ENCODE data around the gene JMJD4.

The JMJD4 gene

DNA sequence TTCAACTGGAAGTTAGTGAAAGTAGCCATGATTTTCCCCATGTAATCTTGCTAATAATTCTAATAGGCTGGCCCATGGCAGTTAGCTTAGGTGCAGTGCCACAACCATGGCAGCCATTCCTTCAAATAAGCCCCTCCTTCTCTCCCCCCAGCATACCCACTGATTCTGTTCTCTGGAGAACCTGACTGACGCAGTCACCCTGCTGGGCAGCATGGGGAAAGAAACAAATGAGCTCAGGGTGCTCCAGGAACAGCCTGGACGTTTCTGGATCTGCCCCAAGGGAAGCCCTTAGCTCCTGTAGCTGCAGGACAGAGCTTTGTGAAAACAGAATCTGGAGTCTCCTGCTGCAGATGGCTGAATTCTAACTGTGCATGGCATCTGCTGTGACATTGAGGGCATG lies 22.7 kb upstream of the JMJD4 start:
- peaks cover 9% of the 10 kb centered on the region for H3K4me1 ChIP-seq (ENCODE audit: insufficient read depth, low read length)
- no peaks in the 10 kb centered on the region for H3K9me3 ChIP-seq (ENCODE audit: insufficient read depth, low read length, severe bottlenecking)
- ATAC-seq (ENCODE audit: insufficient read depth, low read depth) (no peak), DNase-seq (no peak)
- H3K4me3 ChIP-seq (ENCODE audit: low read depth in 1 of 2, low read length in 2 of 2): no peak overlapping the region
- H2AFZ ChIP-seq (ENCODE audit: low read depth, low read length): no peak overlapping the region
- H3K9ac ChIP-seq (ENCODE audit: low read depth, low read length): no peak overlapping the region
- no peak overlapping the region for H3K4me2 ChIP-seq (ENCODE audit: insufficient read depth, low read length)
- H3K36me3 ChIP-seq (ENCODE audit: insufficient read depth, low read length): peaks cover 91% of the 10 kb centered on the region
- peaks cover 22% of the 10 kb centered on the region; the same call in 1 of the 2 replicates for H3K79me2 ChIP-seq (ENCODE audit: insufficient read depth, low read length)
- H3K27me3 ChIP-seq (ENCODE audit: insufficient read depth, low read length, poor library complexity): no peaks in the 10 kb centered on the region
- TF ChIP-seq, protein P1, sequence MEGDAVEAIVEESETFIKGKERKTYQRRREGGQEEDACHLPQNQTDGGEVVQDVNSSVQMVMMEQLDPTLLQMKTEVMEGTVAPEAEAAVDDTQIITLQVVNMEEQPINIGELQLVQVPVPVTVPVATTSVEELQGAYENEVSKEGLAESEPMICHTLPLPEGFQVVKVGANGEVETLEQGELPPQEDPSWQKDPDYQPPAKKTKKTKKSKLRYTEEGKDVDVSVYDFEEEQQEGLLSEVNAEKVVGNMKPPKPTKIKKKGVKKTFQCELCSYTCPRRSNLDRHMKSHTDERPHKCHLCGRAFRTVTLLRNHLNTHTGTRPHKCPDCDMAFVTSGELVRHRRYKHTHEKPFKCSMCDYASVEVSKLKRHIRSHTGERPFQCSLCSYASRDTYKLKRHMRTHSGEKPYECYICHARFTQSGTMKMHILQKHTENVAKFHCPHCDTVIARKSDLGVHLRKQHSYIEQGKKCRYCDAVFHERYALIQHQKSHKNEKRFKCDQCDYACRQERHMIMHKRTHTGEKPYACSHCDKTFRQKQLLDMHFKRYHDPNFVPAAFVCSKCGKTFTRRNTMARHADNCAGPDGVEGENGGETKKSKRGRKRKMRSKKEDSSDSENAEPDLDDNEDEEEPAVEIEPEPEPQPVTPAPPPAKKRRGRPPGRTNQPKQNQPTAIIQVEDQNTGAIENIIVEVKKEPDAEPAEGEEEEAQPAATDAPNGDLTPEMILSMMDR (IDR thresholded peaks at IDR 0.05; ENCODE audit: borderline replicate concordance, extremely low read depth, low read length, poor library complexity, severe bottlenecking): no peak
- TF ChIP-seq EZH2 (IDR thresholded peaks at IDR 0.05; ENCODE audit: borderline replicate concordance, low read depth, low read length, severe bottlenecking): no peak
- H4K20me1 ChIP-seq (ENCODE audit: insufficient read depth, low read length): peaks cover 42% of the 10 kb centered on the region
- no peak overlapping the region for H3K27ac ChIP-seq (ENCODE audit: low read length)

DNA sequence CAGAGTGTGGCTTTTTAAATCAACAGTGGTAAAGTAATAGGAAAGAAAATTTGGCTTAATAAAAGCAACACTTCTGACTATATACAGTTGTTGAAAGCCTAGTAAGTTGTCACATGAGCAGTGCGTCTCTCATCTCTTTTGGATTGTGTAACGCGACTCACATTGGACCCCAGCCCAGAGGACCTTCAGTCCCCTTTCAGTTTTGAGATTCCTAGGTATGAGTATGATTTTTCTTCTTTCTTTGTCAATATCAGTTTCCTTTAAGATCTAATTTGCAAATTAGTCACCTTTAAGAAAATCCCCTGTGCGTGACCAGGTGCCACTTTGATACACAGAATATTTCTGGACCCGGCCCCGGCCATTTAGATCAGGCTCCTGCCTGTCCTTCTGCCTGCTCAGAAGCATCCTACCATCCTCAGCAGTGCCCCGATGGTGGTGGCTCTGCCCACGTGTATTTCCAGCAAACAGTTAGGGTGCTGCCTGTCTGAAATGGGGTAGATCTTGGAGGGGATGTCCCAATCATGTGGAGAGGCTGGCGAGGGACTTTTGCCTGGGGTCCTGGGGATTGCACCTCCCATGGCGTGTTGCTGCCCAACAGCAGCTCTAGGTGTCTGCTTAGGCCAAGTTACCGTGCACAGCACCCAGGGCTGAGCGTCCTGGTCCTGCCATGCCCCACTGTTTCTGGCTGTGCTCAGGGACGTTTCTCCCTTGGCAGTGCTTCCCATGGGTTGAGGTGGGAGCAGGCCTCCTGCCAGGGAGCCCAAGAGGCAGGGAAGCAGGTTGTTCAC lies 21.3 kb upstream of the JMJD4 start:
- Histone ChIP-seq H3K36me3 (ENCODE audit: insufficient read depth, low read length) (peaks cover 90% of the 10 kb centered on the region), H3K9me3 (ENCODE audit: insufficient read depth, low read length, severe bottlenecking) (no peaks in the 10 kb centered on the region), H3K79me2 (ENCODE audit: insufficient read depth, low read length) (peaks cover 29% of the 10 kb centered on the region; the same call in 1 of the 2 replicates), H3K27ac (ENCODE audit: low read length) (no peak overlapping the region), H4K20me1 (ENCODE audit: insufficient read depth, low read length) (peaks cover 32% of the 10 kb centered on the region), H3K4me2 (ENCODE audit: insufficient read depth, low read length) (no peak overlapping the region), H3K4me1 (ENCODE audit: insufficient read depth, low read length) (no peaks in the 10 kb centered on the region), H3K4me3 (ENCODE audit: low read depth in 1 of 2, low read length in 2 of 2) (no peak overlapping the region), H3K9ac (ENCODE audit: low read depth, low read length) (no peak overlapping the region), H3K27me3 (ENCODE audit: insufficient read depth, low read length, poor library complexity) (no peaks in the 10 kb centered on the region), H2AFZ (ENCODE audit: low read depth, low read length) (no peak overlapping the region)
- DNase-seq (no peak), ATAC-seq (ENCODE audit: insufficient read depth, low read depth) (no peak)
- no peak for TF ChIP-seq EZH2 (IDR thresholded peaks at IDR 0.05; ENCODE audit: borderline replicate concordance, low read depth, low read length, severe bottlenecking)
- TF ChIP-seq, protein P1 (IDR thresholded peaks at IDR 0.05; ENCODE audit: borderline replicate concordance, extremely low read depth, low read length, poor library complexity, severe bottlenecking): no peak

DNA sequence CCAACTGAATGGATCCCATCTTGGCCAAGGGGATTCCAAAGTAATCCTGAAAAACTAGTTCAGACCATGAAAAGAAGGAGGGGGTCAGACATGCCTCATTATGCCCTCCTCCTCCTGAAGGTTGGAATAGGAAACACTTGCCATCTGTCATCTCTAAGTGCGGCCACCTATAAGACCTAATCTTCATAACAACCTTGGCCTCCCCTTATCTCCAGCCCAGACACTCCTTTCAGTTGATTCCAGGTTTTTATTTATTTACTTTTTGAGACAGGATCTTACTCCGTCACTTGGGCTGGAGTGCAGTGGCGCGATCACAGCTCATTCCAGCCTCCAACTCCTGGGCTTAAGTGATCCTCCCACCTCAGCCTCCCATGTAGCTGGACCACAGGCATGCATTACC lies 19.9 kb upstream of the JMJD4 start:
- Histone ChIP-seq H2AFZ (ENCODE audit: low read depth, low read length) (no peak overlapping the region), H4K20me1 (ENCODE audit: insufficient read depth, low read length) (peaks cover 40% of the 10 kb centered on the region), H3K4me2 (ENCODE audit: insufficient read depth, low read length) (no peak overlapping the region), H3K9ac (ENCODE audit: low read depth, low read length) (no peak overlapping the region), H3K9me3 (ENCODE audit: insufficient read depth, low read length, severe bottlenecking) (no peaks in the 10 kb centered on the region), H3K36me3 (ENCODE audit: insufficient read depth, low read length) (peaks cover 90% of the 10 kb centered on the region), H3K79me2 (ENCODE audit: insufficient read depth, low read length) (peaks cover 38% of the 10 kb centered on the region; the same call in 1 of the 2 replicates), H3K27ac (ENCODE audit: low read length) (no peak overlapping the region), H3K27me3 (ENCODE audit: insufficient read depth, low read length, poor library complexity) (no peaks in the 10 kb centered on the region), H3K4me3 (ENCODE audit: low read depth in 1 of 2, low read length in 2 of 2) (no peak overlapping the region), H3K4me1 (ENCODE audit: insufficient read depth, low read length) (no peaks in the 10 kb centered on the region)
- ATAC-seq (ENCODE audit: insufficient read depth, low read depth) (no peak), DNase-seq (no peak)
- no peak for TF ChIP-seq EZH2 (IDR thresholded peaks at IDR 0.05; ENCODE audit: borderline replicate concordance, low read depth, low read length, severe bottlenecking)
- TF ChIP-seq, protein P1 (IDR thresholded peaks at IDR 0.05; ENCODE audit: borderline replicate concordance, extremely low read depth, low read length, poor library complexity, severe bottlenecking): no peak

Measured in DND-41 (cell line).